A549 (cell line): ENCODE data around the gene SRPK1. TPM values are rescaled to one million over a fixed set of nuclear protein-coding genes. Genes with fewer than 3 reads are reported as not detected.
A peak's percentile ranks its signal among the peaks of the same experiment; 100 is the strongest.

Source experiments
- ATAC-seq, 2 experiments: fragments of 200-7000 bp in 1 of 2; fragments of >200 bp in 1 of 2; cut with Nextera tagmentation in 1 of 2; cut with Tn5 transposase in 1 of 2; 3 replicates each; pipeline versions ENCODE4 v1.8.0 to v1.9.1; 2018 to 2020; ENCODE audit warnings: mild to moderate bottlenecking in 1 of 2, moderate library complexity in 1 of 2
- CTCF ChIA-PET: fragments of 300-600 bp; sonication (Branson Sonifier 250); formaldehyde crosslinking; extraction: SDS; loops from one replicate; lab custom pipeline; 2021; ENCODE audit warnings: antibody characterized with exemption, inconsistent platforms; lab: Yijun Ruan, JAX
- POLR2A ChIA-PET: fragments of 350-600 bp; formaldehyde crosslinking; extraction: SDS; loops from one replicate; lab custom pipeline; 2021; ENCODE audit warnings: antibody characterized with exemption, inconsistent platforms; lab: Yijun Ruan, JAX
- DNase-seq, 2 experiments: peaks; one replicate each; pipeline versions ENCODE4 v3.0.0 to v3.0.0-alpha.2; 2011 to 2016; ENCODE audit warnings: low read depth in 1 of 2, low spot score in 1 of 2
- FAIRE-seq: peaks from 2 replicates; lab custom pipeline; 2011; peaks lifted over from hg19 to GRCh38; lab: Jason Lieb, UNC
- H3K27ac ChIP-seq, 2 experiments: fragments of >200 bp; sonication (Bioruptor Twin); formaldehyde crosslinking; 3 replicates each; pipeline ENCODE4 v1.5.1; 2016 to 2017
- H3K4me1 ChIP-seq: fragments of >200 bp; sonication (Bioruptor Twin); formaldehyde crosslinking; 3 replicates; pipeline ENCODE4 v1.6.1; 2016
- H3K4me2 ChIP-seq: fragments of >200 bp; sonication (Bioruptor Twin); formaldehyde crosslinking; 3 replicates; pipeline ENCODE4 v1.6.1; 2016
- H3K4me3 ChIP-seq: fragments of >200 bp; sonication (Bioruptor Twin); formaldehyde crosslinking; 3 replicates; pipeline ENCODE4 v1.5.1; 2016
- H3K9me3 ChIP-seq: fragments of >200 bp; sonication (Bioruptor Twin); formaldehyde crosslinking; 3 replicates; pipeline ENCODE4 v1.6.1; 2016
- CHD2 ChIP-seq: fragments of 150-350 bp; IDR thresholded peaks from 2 replicates; pipeline ENCODE4 v1.6.1; 2014; ENCODE audit warnings: low read length; ENCODE audit not compliant: partially characterized antibody
- EHF ChIP-seq: fragments of 250-450 bp; sonication (Bioruptor Pico); IDR thresholded peaks from 2 replicates; pipeline ENCODE4 v1.5.0; 2020; ENCODE audit warnings: mild to moderate bottlenecking
- EHMT2 ChIP-seq: fragments of 200-600 bp; sonication (generic); IDR thresholded peaks from 2 replicates; pipeline ENCODE4 v1.6.1; 2016; ENCODE audit warnings: antibody characterized with exemption, low read depth, mild to moderate bottlenecking, moderate library complexity
- HEYL ChIP-seq: fragments of 250-450 bp; sonication (Bioruptor Pico); IDR thresholded peaks from 2 replicates; pipeline ENCODE4 v1.8.0; 2021; ENCODE audit warnings: mild to moderate bottlenecking, moderate library complexity
- HMGXB4 ChIP-seq: fragments of 250-450 bp; sonication (Bioruptor Pico); IDR thresholded peaks from 2 replicates; pipeline ENCODE4 v1.5.0; 2021; ENCODE audit warnings: mild to moderate bottlenecking, moderate library complexity, borderline replicate concordance
- HOXA7 ChIP-seq: fragments of 250-450 bp; sonication (Bioruptor Pico); IDR thresholded peaks from 2 replicates; pipeline ENCODE4 v1.5.0; 2020; ENCODE audit warnings: mild to moderate bottlenecking, moderate library complexity
- HOXB5 ChIP-seq: fragments of 250-450 bp; sonication (Bioruptor Pico); IDR thresholded peaks from 2 replicates; pipeline ENCODE4 v1.5.0; 2020; ENCODE audit warnings: mild to moderate bottlenecking, moderate library complexity
- MAX ChIP-seq: IDR thresholded peaks from 2 replicates; pipeline ENCODE4 v1.6.1; 2012
- MAZ ChIP-seq: fragments of 150-350 bp; IDR thresholded peaks from 2 replicates; pipeline ENCODE4 v1.6.1; 2014; ENCODE audit warnings: antibody characterized with exemption, low read depth, low read length, borderline replicate concordance
- MYC ChIP-seq: IDR thresholded peaks from 2 replicates; pipeline ENCODE4 v1.6.1; 2012; ENCODE audit warnings: mild to moderate bottlenecking, inconsistent platforms, low read length, improper control_type of control experiment, borderline replicate concordance
- NR3C1 ChIP-seq: fragments of >200 bp; sonication (Bioruptor Twin); formaldehyde crosslinking; IDR thresholded peaks from 3 replicates; pipeline ENCODE4 v1.6.1; 2017
- PBX3 ChIP-seq: IDR thresholded peaks from 2 replicates; pipeline ENCODE4 v1.6.1; 2012
- PHF8 ChIP-seq: fragments of 200-600 bp; sonication (generic); IDR thresholded peaks from 2 replicates; pipeline ENCODE4 v1.6.1; 2016; ENCODE audit warnings: low read depth, mild to moderate bottlenecking, antibody characterized with exemption, moderate library complexity, borderline replicate concordance
- POLR2A ChIP-seq: IDR thresholded peaks from 2 replicates; pipeline ENCODE4 v1.6.1; 2012; ENCODE audit warnings: mild to moderate bottlenecking, low read length
- RARB ChIP-seq: fragments of 250-450 bp; sonication (Bioruptor Pico); IDR thresholded peaks from 2 replicates; pipeline ENCODE4 v1.8.0; 2021; ENCODE audit warnings: mild to moderate bottlenecking, moderate library complexity
- RCOR1 ChIP-seq: fragments of 150-350 bp; IDR thresholded peaks from 2 replicates; pipeline ENCODE4 v1.6.1; 2014; ENCODE audit warnings: antibody characterized with exemption, low read length, low read depth
- RFX5 ChIP-seq: fragments of 450-650 bp; IDR thresholded peaks from 2 replicates; pipeline ENCODE4 v1.7.1; 2014; ENCODE audit warnings: antibody characterized with exemption, mild to moderate bottlenecking, moderate library complexity
- RNF2 ChIP-seq: fragments of 200-600 bp; sonication (generic); IDR thresholded peaks from 2 replicates; pipeline ENCODE4 v1.6.1; 2016; ENCODE audit warnings: low read depth, mild to moderate bottlenecking, antibody characterized with exemption, moderate library complexity, borderline replicate concordance
- SREBF2 ChIP-seq: fragments of 450-650 bp; IDR thresholded peaks from 2 replicates; pipeline ENCODE4 v1.6.1; 2014; ENCODE audit warnings: mild to moderate bottlenecking, moderate library complexity
- TP53 ChIP-seq: fragments of 250-450 bp; sonication (Bioruptor Pico); IDR thresholded peaks from 2 replicates; pipeline ENCODE4 v1.5.0; 2021; ENCODE audit warnings: mild to moderate bottlenecking, moderate library complexity
- ZC3H11A ChIP-seq: fragments of 450-650 bp; IDR thresholded peaks from 2 replicates; pipeline ENCODE4 v1.6.1; 2014; ENCODE audit warnings: antibody characterized with exemption, mild to moderate bottlenecking
- WGBS: methylation state at CpG from one replicate; pipeline ENCODE4 v1.1.6; 2017; ENCODE audit errors: missing lambda C conversion rate; 5-methylcytosine and 5-hydroxymethylcytosine counted together
- polyA plus RNA-seq, 4 experiments: library from polyadenylated mRNA; depleted of rRNA in 3 of 4; stranded (reverse); fragments of >200 nt; fragmentation: RNase III in 1 of 4; extraction: RNeasy Plus Mini Kit Qiagen cat#74134 plus additional on column Dnase treatment in 1 of 4; gene quantifications; 2 replicates in 3 of 4; 3 replicates in 1 of 4; pipeline ENCODE4 v1.2.3, GENCODE V29; 2011 to 2017

SRPK1 gene
- polyA plus RNA-seq, 2 of the 4 experiments (the other 2 are of a cell fraction), result 46.9 to 65.9 TPM

- H3K4me1 ChIP-seq, result peaks cover 27% of the 10 kb centered on the region; the same call in 2 of the 3 replicates
- WGBS, result 66% methylated on average over 5 of the region's 5 CpGs
- H3K4me3 ChIP-seq, result peak overlapping the region; percentile 69
- peak overlapping the region; percentile 92 for H3K4me2 ChIP-seq
- ChIA-PET POLR2A (interaction anchor here (2.6 kb wide), 1 partner anchor 106 kb away, joined by 13 read pairs; the partner anchor contains the start of gene MAPK14), CTCF (no interaction called here)
- no peak for DNase-seq
- ATAC-seq, result no peak
- H3K27ac ChIP-seq, result peak overlapping the region; percentile 82 to 99; a peak in 4 of 6 replicates
- no peak for TF ChIP-seq HMGXB4 (CRISPR knock-in tag)
- TF ChIP-seq HOXB5, result no peak
- TF ChIP-seq CHD2, result no peak
- no peak for TF ChIP-seq RARB (CRISPR knock-in tag)
- TF ChIP-seq TP53 (CRISPR knock-in tag), result no peak
- TF ChIP-seq RCOR1, result no peak
- no peak for TF ChIP-seq SREBF2
- no peak for TF ChIP-seq ZC3H11A
- TF ChIP-seq RNF2, result no peak
- TF ChIP-seq, all 56 proteins: peak for 0
- H3K9me3 ChIP-seq, result no peaks in the 10 kb centered on the region
- no peak for FAIRE-seq
These were observed 1.2 kb upstream of the SRPK1 start for GRCh38 chr6:35922139-35922554.

- ATAC-seq (peak; percentile 55 to 56), FAIRE-seq (no peak), DNase-seq (peak in 1 of 2 experiments; percentile 45)
- Histone ChIP-seq H3K4me3 (peak overlapping the region; percentile 69), H3K27ac (peak overlapping the region; percentile 82 to 99), H3K4me1 (peaks cover 27% of the 10 kb centered on the region; the same call in 2 of the 3 replicates), H3K4me2 (peak overlapping the region; percentile 95), H3K9me3 (no peaks in the 10 kb centered on the region)
- 1% methylated on average over 20 of the region's 50 CpGs for WGBS
- POLR2A ChIA-PET, result interaction anchor here (2.6 kb wide), 1 partner anchor 108 kb away, joined by 13 read pairs; the partner anchor contains the start of gene MAPK14
- CTCF ChIA-PET, result interaction anchor here (0.9 kb wide), 1 partner anchor 17 kb away, joined by 3 read pairs; no protein-coding TSS in a partner anchor
- TF ChIP-seq RFX5, result no peak
- no peak for TF ChIP-seq EHF (CRISPR knock-in tag)
- TF ChIP-seq MAZ, result no peak
- no peak for TF ChIP-seq POLR2A
- TF ChIP-seq MAX, result peak; percentile 28
- no peak for TF ChIP-seq PBX3
- TF ChIP-seq HEYL (CRISPR knock-in tag), result no peak
- no peak for TF ChIP-seq NR3C1
- no peak for TF ChIP-seq HOXA7 (CRISPR knock-in tag)
- TF ChIP-seq MYC, result peak; percentile 56; the same call in 1 of the 2 replicates
- TF ChIP-seq PHF8, result no peak
- no peak for TF ChIP-seq EHMT2
These were observed 809 bp downstream of the SRPK1 start for GRCh38 chr6:35919827-35920751.
